Cardiac muscle cell (in vitro differentiated cells and primary cell): ENCODE data around the gene PDGFB. TPM values are rescaled to one million over a fixed set of nuclear protein-coding genes. Genes with fewer than 3 reads are reported as not detected.

Source experiments
- DNase-seq, 2 donors: peaks; one replicate each; pipeline versions ENCODE4 v3.0.0 to v3.0.0-alpha.2; 2010 to 2017; ENCODE audit warnings: low read depth in 1 of 2, low spot score in 1 of 2
- H3K27ac ChIP-seq: fragments of 200-600 bp; sonication (generic); 2 replicates; pipeline ENCODE4 v1.5.1; 2016
- H3K27me3 ChIP-seq: fragments of 200-600 bp; sonication (generic); 2 replicates; pipeline ENCODE4 v1.6.0; 2016; ENCODE audit warnings: control low read depth
- H3K36me3 ChIP-seq: fragments of 200-600 bp; sonication (generic); 2 replicates; pipeline ENCODE4 v1.5.1; 2016; ENCODE audit warnings: control low read depth
- H3K4me1 ChIP-seq: fragments of 200-600 bp; sonication (generic); 2 replicates; pipeline ENCODE4 v1.8.1; 2017; ENCODE audit warnings: low read depth, mild to moderate bottlenecking, mixed run types
- H3K4me3 ChIP-seq: fragments of 200-600 bp; sonication (generic); 2 replicates; pipeline ENCODE4 v1.5.1; 2016; ENCODE audit warnings: mild to moderate bottlenecking
- H3K9me3 ChIP-seq: fragments of 200-600 bp; sonication (generic); 2 replicates; pipeline ENCODE4 v1.5.1; 2017; ENCODE audit warnings: low read depth, mild to moderate bottlenecking, control low read depth
- CTCF ChIP-seq: IDR thresholded peaks from 2 replicates; pipeline ENCODE4 v1.5.1; 2012; ENCODE audit warnings: low read depth, mild to moderate bottlenecking, low read length
- polyA plus RNA-seq: library from polyadenylated mRNA; unstranded; fragments of >200 nt; fragmentation: Nextera tagmentation; extraction: Ambion mirVana; gene quantifications from 2 replicates; pipeline ENCODE4 v1.2.1, GENCODE V29; 2016
- total RNA-seq: library from RNA; depleted of rRNA; stranded (reverse); fragments of >200 nt; gene quantifications from 2 replicates; pipeline ENCODE4 v1.2.3, GENCODE V29; 2016

PDGFB gene
- total and polyA plus RNA-seq, 2 experiments from 2014 or later, result 9.8 to 15.3 TPM

- no peaks in the 10 kb centered on the region for H3K27me3 ChIP-seq
- H3K4me1 ChIP-seq, result peaks cover 6% of the 10 kb centered on the region
- no peak for TF ChIP-seq CTCF
- H3K36me3 ChIP-seq, result no peaks in the 10 kb centered on the region
- no peak overlapping the region for H3K27ac ChIP-seq
- no peak overlapping the region for H3K4me3 ChIP-seq
- peak in 1 of 2 donors; percentile 12 for DNase-seq
- H3K9me3 ChIP-seq, result no peaks in the 10 kb centered on the region
These were observed 30.3 kb downstream of the PDGFB start for GRCh38 chr22:39214383-39215069.

GRCh38 chr22:39214006-39214382 is 30.8 kb downstream of the PDGFB start:
- Histone ChIP-seq H3K27me3 (no peaks in the 10 kb centered on the region), H3K36me3 (no peaks in the 10 kb centered on the region), H3K4me3 (no peak overlapping the region), H3K27ac (no peak overlapping the region), H3K4me1 (peaks cover 6% of the 10 kb centered on the region), H3K9me3 (no peaks in the 10 kb centered on the region)
- no peak for DNase-seq
- no peak for TF ChIP-seq CTCF

GRCh38 chr22:39212721-39213376 is 31.9 kb downstream of the PDGFB start:
- H3K9me3 ChIP-seq, result no peaks in the 10 kb centered on the region
- peaks cover 6% of the 10 kb centered on the region for H3K4me1 ChIP-seq
- peak; percentile 21 for TF ChIP-seq CTCF
- DNase-seq, result peak in 1 of 2 donors; percentile 93
- H3K27me3 ChIP-seq, result no peaks in the 10 kb centered on the region
- no peaks in the 10 kb centered on the region for H3K36me3 ChIP-seq
- no peak overlapping the region for H3K4me3 ChIP-seq
- no peak overlapping the region for H3K27ac ChIP-seq

GRCh38 chr22:39209756-39210155 is 35.0 kb downstream of the PDGFB start:
- Histone ChIP-seq H3K4me3 (no peak overlapping the region), H3K36me3 (no peaks in the 10 kb centered on the region), H3K27ac (no peak overlapping the region), H3K27me3 (no peaks in the 10 kb centered on the region), H3K4me1 (peaks cover 3% of the 10 kb centered on the region), H3K9me3 (no peaks in the 10 kb centered on the region)
- TF ChIP-seq CTCF, result no peak
- DNase-seq, result no peak

- no peaks in the 10 kb centered on the region for H3K36me3 ChIP-seq
- DNase-seq, result no peak
- no peak overlapping the region for H3K27ac ChIP-seq
- H3K27me3 ChIP-seq, result no peaks in the 10 kb centered on the region
- no peak for TF ChIP-seq CTCF
- no peaks in the 10 kb centered on the region for H3K4me1 ChIP-seq
- no peaks in the 10 kb centered on the region for H3K9me3 ChIP-seq
- H3K4me3 ChIP-seq, result no peak overlapping the region
These were observed 36.6 kb downstream of the PDGFB start for GRCh38 chr22:39208013-39208680.
